HUDEP-2 (cell line): ENCODE data around the gene ABCA3.

ENCODE experiments used
- DNase-seq, 76 experiments: peaks; one replicate each; lab custom pipeline; 2025; ENCODE audit not compliant: unreplicated experiment in 76 of 76; lab: John Stamatoyannopoulos, UW

Gene ABCA3

DNA sequence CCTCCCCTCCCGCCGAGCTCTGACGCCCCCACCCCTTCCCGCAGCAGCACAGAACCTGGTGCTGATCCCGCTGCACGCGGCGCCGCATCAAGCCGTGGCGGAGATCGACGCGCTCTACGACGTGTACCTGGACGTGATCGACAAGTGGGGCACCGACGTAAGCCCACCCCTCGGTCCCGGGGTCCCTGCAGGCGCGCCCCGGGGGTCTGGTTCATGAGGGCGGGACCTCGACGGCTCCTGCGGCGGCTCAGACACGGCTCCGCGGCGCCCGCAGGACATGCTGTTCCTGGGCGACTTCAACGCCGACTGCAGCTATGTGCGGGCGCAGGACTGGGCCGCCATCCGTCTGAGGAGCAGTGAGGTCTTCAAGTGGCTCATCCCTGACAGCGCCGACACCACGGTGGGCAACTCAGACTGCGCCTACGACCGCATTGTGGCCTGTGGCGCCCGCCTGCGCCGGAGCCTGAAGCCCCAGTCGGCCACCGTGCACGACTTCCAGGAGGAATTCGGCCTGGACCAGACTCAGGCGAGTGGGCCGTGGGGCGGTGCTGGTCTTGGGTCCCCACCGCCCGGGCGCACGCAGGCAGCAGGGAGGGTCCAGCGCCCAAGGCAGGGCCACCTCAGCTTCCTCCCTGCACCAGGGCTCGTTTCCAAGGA is 102.9 kb downstream of the ABCA3 start:
- no peak for DNase-seq

DNA sequence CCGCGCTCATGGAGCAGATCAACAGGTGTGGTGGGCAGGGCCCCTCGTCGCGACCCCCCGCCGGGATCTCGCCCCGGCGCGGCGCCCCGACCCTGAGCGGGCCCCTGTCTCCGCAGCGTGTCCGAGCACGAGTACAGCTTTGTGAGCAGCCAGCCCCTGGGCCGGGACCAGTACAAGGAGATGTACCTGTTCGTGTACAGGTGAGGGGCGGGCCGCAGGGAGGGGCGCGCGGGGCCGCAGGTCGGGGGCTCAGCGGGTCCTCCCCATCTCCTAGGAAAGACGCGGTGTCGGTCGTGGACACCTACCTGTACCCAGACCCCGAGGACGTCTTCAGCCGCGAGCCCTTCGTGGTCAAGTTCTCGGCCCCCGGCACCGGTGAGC is 103.4 kb downstream of the ABCA3 start:
- no peak for DNase-seq

DNA sequence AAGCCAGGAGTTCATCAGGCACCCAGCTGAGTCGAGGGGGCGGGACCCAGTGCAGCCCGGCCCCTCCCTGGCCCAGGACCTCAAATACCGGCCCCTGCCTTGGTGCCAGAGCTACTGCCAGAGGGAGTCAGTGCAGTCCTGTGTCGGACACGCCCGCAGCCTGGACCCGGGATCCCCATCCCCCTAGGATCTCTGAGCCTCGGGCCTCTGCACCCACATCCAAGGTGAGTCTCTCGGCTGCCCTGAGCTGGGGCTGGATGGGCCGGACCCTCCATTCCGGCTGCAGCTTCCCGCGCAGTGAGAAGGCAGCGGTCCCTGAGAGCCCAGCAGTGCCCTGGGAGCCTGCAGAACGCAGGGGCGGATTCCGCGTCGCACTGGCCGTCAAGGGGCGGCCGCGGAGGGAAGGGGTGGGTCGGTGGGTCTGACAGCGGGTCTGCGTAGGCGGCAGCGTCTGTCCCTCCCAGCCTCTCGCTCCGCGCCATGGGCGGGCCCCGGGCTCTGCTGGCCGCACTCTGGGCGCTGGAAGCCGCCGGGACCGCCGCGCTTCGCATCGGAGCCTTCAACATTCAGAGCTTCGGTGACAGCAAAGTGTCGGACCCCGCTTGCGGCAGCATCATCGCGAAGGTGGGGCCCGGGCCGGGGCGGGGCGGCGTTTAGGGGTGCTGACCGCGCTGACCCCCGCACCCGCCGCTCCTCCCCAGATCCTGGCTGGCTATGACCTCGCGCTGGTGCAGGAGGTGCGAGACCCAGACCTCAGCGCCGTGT is 104.0 kb downstream of the ABCA3 start, which contains the start of gene DNASE1L2:
TSS of gene DNASE1L2 (plus strand) at position 108 of the 765 bp plus-strand sequence. CDS start at position 481, 373 bp downstream.
- no peak for DNase-seq

DNA sequence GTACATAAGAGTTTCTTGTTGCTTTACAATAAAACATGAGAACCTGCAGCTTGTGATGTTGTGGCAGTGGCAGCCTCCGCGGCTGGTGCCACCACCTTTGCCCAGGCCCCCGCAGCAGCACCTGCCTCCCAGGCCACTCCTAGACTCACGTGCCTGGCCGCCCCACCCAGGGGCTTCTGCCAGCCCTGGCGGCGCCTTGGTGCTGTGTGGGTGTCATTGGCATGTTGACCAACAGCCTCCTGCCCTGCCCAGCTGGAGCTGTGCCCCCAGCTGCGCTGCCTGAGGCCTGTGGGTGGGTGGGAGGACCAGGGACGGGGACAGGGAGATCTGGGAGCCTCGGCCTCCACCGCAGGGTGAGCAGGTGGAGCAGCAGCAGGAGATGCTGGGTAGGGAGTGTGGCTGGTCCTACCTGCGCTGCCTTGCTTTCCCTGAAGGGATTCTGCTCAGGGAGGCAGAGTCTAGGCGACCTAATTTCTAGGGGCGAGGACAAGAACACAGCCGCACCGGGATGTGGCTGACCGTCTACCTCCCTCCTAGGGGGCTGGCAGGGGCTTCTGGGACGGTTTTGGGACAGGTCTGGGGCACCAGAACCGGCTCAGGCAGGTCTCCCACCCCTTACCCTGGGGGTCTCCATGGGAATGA is 104.7 kb downstream of the ABCA3 start:
- DNase-seq = no peak

DNA sequence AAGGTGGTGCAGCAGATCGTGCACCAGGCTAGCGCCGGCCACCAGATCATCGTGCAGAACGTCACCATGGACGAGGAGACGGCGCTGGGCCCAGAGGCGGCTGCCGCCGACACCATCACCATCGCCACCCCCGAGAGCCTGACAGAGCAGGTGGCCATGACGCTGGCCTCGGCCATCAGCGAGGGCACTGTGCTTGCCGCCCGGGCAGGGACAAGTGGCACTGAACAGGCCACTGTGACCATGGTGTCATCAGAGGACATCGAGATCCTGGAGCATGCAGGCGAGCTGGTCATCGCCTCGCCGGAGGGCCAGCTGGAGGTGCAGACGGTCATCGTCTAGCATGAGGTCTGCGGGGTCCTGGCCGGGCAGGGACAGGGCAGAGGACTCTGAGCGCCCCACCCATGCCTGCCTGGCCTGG is 105.3 kb downstream of the ABCA3 start:
- no peak for DNase-seq

DNA sequence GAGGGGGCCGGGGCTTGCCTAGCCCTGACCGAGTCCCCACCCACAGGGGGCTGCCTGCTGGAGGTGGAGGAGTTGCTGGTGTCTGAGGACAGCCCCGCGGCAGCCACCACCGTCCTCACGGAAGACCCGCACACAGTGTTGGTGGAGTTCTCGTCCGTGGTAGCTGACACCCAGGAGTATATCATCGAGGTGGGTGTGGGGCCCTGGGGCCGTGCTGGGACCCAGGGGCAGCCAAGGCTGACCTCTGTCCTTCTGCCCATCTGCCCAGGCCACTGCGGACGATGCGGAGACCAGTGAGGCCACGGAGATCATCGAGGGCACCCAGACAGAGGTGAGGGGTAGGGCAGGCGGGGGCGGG is 105.7 kb downstream of the ABCA3 start:
- no peak for DNase-seq

DNA sequence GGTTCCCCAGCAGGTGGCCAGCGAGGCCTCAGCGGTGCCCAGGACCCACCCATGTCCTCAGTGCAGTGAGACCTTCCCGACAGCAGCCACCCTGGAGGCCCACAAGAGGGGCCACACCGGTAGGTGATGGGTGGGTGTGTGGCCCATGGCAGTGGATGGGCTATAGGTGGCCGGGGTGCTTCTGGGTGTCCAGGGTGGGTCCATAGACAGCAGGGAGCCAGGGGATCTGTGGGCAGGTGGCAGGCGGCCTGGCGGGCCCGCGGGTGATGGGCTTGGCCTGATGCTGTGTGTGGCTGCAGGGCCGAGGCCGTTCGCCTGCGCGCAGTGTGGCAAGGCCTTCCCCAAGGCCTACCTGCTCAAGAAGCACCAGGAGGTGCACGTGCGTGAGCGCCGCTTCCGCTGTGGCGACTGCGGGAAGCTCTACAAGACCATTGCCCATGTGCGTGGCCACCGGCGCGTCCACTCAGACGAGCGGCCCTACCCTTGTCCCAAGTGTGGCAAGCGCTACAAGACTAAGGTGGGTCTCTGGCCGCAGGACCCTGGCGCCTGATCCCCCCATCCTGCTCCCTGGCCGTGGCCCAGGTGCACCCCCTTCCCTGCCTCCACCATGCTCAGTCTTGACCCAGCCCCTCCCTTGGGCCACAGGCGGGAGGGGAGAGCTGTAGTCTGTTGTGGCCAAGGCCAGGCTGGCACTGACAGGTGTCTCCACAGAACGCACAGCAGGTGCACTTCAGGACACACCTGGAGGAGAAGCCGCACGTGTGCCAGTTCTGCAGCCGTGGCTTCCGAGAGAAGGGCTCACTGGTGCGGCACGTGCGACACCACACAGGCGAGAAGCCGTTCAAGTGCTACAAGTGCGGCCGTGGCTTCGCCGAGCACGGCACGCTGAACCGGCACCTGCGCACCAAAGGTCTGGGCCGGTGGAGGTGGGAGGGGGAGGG is 106.4 kb downstream of the ABCA3 start:
- DNase-seq = no peak

DNA sequence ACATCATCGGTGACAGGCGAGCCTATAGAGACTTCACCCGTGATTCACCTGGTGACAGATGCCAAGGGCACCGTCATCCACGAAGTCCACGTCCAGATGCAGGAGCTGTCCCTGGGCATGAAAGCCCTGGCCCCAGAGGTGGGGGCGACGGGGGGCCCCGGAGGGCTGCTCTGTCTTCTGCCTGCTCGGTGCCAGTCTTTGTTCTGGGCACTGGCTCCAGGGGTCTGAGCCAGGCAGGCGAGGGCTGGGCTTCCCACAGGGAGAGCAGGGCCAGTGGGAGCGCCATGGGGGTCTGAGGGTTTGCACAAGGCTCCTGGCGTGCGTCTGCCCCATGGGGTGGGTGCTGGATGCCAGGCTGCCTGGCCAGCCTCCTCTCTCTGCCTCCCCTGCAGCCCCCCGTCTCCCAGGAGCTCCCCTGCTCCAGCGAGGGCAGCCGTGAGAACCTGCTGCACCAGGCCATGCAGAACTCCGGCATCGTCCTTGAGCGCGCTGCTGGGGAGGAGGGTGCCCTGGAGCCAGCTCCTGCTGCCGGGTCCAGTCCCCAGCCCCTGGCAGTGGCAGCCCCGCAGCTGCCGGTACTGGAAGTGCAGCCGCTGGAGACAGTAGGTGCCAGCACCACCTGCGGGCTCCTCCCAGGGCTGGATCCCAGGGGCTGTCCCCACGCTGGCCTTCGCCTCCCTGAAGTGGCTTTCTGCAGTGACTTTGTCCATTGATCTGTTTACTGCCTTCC is 107.3 kb downstream of the ABCA3 start:
- DNase-seq = no peak

DNA sequence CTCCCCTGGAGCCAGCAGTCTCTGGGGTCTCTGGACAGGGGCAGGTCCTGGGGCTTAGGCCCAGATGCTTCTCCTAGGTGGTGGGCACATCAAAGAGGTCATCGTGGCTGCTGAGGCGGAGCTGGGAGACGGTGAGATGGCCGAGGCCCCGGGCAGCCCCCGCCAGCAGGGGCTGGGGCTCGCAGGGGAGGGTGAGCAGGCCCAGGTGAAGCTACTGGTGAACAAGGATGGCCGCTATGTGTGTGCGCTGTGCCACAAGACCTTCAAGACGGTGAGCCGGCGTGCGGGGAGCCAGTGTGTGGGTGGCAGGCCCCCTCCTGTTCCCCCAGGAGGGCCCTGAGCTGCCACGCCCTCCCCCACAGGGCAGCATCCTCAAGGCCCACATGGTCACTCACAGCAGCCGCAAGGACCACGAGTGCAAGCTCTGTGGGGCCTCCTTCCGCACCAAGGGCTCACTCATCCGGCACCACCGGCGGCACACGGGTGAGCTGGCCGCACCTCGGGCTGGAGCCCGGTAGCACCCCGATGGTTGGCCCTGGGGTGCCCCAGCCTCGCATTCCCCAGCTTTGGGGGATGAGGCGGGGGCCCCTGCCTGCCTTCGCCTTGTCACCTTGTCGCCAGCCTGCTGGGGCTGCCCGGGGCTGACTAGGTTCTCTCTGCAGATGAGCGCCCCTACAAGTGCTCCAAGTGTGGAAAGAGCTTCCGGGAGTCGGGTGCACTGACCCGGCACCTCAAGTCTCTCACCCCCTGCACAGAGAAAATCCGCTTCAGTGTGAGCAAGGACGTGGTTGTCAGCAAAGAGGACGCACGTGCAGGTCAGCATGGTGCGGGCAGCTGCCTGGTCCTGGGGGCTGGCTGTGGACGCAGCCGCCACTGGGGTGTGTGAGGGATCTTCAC is 108.2 kb downstream of the ABCA3 start:
- DNase-seq = no peak

DNA sequence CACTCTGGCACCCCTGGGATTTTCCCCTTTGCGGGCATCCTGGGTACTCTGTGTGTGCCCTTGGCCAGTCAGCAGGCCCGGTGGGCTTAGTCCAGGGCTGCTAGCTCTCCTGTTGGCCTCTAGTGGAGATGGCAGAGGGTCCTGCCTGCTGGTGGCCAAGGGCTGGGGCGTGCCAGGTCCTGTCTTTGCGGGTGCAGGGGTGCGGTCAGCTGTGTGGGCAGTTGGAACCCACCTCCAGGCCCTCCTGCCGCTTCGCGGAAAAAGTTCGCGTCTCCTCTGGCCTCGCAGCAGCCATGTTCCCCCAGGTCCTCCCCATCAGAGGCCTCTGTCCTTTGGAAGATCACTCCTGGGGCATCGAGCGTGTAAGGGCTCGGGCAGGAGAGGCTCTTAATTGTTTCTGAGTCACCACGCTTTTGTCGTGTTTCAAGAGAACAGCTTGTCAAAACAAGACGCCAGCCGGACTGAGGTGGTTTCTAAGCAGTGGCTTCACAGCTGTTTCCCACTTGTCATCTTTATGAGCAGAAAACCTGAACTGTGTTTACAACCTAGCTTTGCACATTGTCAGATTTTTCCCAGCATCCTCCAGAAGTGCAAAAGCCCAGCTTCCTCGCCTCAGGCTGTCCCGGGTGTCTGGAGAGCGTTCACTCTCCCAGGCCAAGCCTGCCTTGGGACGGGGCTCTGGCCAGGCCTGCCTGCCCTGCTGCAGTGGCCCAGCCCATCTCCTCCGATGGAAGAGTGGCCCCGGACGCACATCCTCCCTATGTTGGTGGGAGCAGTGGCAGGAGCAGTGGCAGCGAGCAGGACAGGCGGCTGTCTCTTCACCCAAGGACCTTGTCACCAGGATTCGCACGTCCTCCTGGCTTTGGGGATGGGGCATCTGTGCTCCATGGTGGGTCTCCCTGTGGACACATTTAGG is 109.3 kb downstream of the ABCA3 start:
- no peak for DNase-seq

DNA sequence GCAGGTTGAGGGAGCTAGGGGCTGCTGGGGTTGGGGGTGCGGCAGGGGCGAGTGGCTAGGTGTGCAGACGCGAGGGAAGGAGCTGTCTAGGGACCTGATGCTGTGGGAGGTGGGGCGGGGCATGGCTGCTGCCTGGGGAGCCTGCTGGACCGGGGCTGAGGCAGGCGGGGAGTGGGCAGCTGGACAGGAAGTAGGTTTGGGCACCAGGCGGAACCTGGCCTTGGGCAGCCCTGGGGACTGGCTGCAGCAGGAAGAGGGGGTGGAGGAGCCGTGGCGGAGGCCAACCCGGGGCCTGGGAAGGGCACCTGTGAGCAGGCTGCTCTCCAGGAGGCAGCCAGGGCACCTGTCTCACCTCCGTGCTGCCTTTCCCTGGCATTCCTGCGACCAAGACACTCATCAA is 110.2 kb downstream of the ABCA3 start:
- no peak for DNase-seq

DNA sequence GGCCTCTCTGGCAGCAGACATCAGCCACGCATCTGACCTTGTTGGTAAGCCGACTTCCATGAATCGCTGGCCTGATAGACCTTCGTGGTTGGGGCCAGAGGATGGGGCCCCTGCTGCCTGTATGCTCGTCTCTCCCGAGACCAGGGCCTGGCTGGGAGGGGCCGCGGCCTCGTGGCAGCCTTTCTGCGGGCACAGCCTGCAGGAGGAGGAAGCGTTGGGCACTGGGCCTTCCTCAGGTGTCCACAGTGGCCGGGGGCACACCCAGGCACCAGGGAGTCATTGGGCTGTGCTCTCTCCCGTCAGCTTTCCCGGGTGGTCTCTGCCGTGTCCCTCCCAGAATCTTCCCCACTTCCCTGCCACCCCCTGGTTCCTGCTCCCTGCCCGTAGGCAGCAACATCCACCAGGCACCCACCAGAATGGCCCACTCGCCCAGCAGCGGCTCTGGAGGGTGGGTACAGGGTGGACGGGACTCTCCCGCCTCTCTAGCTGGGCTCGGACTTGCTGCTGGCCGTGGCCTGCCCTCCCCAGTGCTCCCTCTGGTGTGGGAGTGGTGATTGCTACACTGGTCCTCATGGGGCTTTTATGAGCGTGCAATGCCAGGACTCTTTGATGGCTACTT is 110.8 kb downstream of the ABCA3 start:
- no peak for DNase-seq

DNA sequence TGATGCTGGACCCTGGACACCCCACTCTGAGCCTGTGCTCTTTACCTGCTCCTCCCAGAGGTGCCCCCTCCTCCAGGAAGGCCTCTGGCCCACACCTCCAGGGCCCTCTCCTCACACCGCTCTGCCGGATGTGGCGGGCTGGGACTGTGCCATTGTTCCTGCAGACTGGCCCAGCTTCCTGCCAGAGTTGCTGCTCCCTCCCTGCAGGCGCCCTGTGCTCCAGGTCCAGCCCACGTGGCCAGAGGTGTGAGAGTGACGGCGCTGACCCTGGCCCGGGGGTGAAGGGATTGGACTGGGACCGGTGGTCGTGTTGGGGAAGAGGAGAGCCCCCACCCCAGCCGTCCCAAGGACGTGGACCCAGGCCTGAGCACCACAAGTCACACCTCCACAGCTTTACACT is 111.4 kb downstream of the ABCA3 start:
- no peak for DNase-seq

DNA sequence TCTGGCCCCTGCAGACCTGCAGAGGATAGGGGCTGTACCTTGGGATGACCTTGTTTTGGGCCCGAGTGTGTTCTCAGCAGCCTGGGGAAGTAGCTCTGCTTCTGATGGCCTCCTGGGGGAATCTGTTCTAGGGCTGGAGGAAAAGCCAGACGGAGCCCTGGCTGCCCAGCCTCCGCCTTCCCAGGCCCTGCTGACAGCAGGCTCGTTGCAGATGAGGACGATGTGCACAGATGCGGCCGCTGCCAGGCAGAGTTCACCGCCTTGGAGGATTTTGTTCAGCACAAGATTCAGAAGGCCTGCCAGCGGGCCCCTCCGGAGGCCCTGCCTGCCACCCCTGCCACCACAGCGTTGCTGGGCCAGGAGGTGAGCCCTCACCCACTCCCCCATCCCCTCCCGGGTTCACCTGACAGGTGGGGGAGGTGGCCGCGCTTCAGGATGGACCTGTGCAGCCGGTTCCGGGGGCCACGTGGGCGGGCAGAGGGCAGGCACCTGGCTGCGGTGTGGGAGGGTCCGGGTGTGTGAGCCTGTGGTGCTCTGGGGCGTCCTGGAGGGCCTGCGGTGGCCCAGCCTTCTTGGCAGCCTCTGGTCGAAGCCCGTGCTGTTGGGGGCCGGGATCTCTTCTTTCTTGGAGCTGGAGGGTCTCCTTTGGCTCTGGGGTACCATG is 112.2 kb downstream of the ABCA3 start:
- DNase-seq = no peak

DNA sequence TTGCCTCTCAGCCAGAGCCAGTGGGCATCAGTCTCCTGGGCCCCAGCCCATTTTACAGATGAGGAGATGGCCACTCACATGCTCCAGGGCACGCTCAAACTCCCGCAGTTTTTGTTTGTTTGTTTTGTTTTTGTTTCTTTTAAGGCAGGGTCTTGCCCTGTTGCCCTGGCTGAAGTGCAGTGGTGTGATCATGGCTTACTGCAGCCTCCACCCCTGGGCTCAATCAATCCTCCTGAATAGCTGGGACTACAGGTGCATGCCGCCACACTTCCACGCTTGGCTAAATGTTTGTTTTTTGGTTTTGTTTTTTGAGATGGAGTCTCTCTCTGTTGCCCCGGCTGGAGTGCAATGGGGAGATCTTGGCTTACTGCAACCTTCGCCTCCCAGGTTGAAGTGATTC is 113.6 kb downstream of the ABCA3 start:
- DNase-seq = no peak

DNA sequence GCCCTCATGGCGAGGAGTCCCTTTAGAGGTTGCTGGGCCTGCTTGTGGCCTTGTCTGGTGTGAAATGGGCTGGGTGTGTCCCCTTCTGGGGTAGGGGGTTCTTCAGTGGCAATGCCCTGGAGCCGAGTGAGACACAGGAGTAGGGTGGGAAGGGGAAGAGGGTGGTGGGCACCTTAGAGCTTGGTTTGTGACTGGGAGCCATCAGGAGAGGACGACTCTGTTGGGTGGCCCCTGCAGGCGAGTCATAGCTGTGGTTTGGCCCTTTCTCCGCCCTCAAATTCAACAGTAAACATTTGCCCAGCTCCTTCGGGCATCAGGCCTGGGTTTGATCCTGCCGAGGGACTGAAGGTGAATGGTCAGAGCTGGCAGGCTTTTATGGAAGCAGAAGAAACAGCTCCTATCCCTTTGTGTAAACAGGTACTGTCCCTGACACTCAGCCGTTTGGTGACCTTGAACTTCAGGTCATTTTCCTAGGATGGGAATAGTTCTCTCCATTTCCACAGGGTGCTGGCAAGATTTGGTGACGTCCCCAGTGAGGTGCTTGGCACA is 114.2 kb downstream of the ABCA3 start:
- peak in 2 of 76 experiments; percentile 5 to 20 for DNase-seq
